IPS-15b (cell line): ENCODE data around the gene ZBED3.
A peak's percentile ranks its signal among the peaks of the same experiment; 100 is the strongest.
"Not testable (repeated sequence)": the region's sequence is repeated elsewhere in the genome, so short reads cannot be mapped to it uniquely, and the experiment has no call there.

Source experiments
- H3K27me3 ChIP-seq: one replicate; pipeline ENCODE4 v1.6.1; 2013; ENCODE audit warnings: low read length; ENCODE audit not compliant: control insufficient read depth, insufficient read depth
- H3K36me3 ChIP-seq: one replicate; pipeline ENCODE4 v1.6.1; 2013; ENCODE audit warnings: low read length; ENCODE audit not compliant: control insufficient read depth, insufficient read depth
- H3K4me1 ChIP-seq: one replicate; pipeline ENCODE4 v1.6.1; 2013; ENCODE audit warnings: mild to moderate bottlenecking, low read length; ENCODE audit not compliant: control insufficient read depth, insufficient read depth
- H3K4me3 ChIP-seq: one replicate; pipeline ENCODE4 v1.5.1; 2013; ENCODE audit warnings: low read depth, low read length
- H3K9ac ChIP-seq: one replicate; pipeline ENCODE4 v1.6.1; 2013; ENCODE audit warnings: low read depth, mild to moderate bottlenecking, low read length
- H3K9me3 ChIP-seq: one replicate; pipeline ENCODE4 v1.6.1; 2013; ENCODE audit warnings: mild to moderate bottlenecking, low read length; ENCODE audit not compliant: control insufficient read depth, insufficient read depth

The ZBED3 gene

GRCh38 chr5:77086689-77087483 is at the start of gene ZBED3:
Gene ZBED3 (minus strand): TSS chr5:77087285. CDS start chr5:77077878, 9,407 bp downstream.
- peak within 1 kb of the TSS; percentile 97 for H3K9ac ChIP-seq
- no peaks in the 10 kb centered on the region for H3K36me3 ChIP-seq
- no peaks in the 10 kb centered on the region for H3K9me3 ChIP-seq
- H3K4me1 ChIP-seq = peaks cover 12% of the 10 kb centered on the region
- H3K4me3 ChIP-seq = peak within 1 kb of the TSS; percentile 89
- no peaks in the 10 kb centered on the region for H3K27me3 ChIP-seq

GRCh38 chr5:77133061-77133758 is 46.1 kb upstream of the ZBED3 start:
- no peaks in the 10 kb centered on the region for H3K27me3 ChIP-seq
- no peaks in the 10 kb centered on the region for H3K36me3 ChIP-seq
- H3K9ac ChIP-seq = no peak overlapping the region

GRCh38 chr5:77131361-77131760 is 44.3 kb upstream of the ZBED3 start:
- Histone ChIP-seq H3K27me3 (no peaks in the 10 kb centered on the region), H3K9ac (no peak overlapping the region), H3K4me1 (no peaks in the 10 kb centered on the region), H3K9me3 (no peaks in the 10 kb centered on the region), H3K36me3 (no peaks in the 10 kb centered on the region), H3K4me3 (no peak overlapping the region)

More at GRCh38 chr5:77133061-77133758, 46.1 kb upstream of the ZBED3 start:
- no peak overlapping the region for H3K4me3 ChIP-seq
- H3K4me1 ChIP-seq = no peaks in the 10 kb centered on the region
- no peaks in the 10 kb centered on the region for H3K9me3 ChIP-seq

- Histone ChIP-seq H3K4me3 (no peak overlapping the region), H3K4me1 (no peaks in the 10 kb centered on the region), H3K9me3 (no peaks in the 10 kb centered on the region), H3K27me3 (no peaks in the 10 kb centered on the region), H3K9ac (no peak overlapping the region), H3K36me3 (no peaks in the 10 kb centered on the region)
These were observed 42.4 kb upstream of the ZBED3 start for GRCh38 chr5:77129391-77129990.

- Histone ChIP-seq H3K36me3 (no peaks in the 10 kb centered on the region), H3K27me3 (no peaks in the 10 kb centered on the region), H3K4me1 (no peaks in the 10 kb centered on the region), H3K9ac (no peak overlapping the region), H3K4me3 (no peak overlapping the region), H3K9me3 (no peaks in the 10 kb centered on the region)
These were observed 41.5 kb upstream of the ZBED3 start for GRCh38 chr5:77128411-77129061.

GRCh38 chr5:77123057-77123456 is 36.0 kb upstream of the ZBED3 start:
- Histone ChIP-seq H3K27me3 (no peaks in the 10 kb centered on the region), H3K36me3 (no peaks in the 10 kb centered on the region), H3K9me3 (no peaks in the 10 kb centered on the region), H3K9ac (no peak overlapping the region), H3K4me1 (no peaks in the 10 kb centered on the region), H3K4me3 (no peak overlapping the region)

GRCh38 chr5:77120706-77121105 is 33.6 kb upstream of the ZBED3 start:
- Histone ChIP-seq H3K4me1 (no peaks in the 10 kb centered on the region), H3K9ac (no peak overlapping the region), H3K9me3 (no peaks in the 10 kb centered on the region), H3K36me3 (no peaks in the 10 kb centered on the region), H3K4me3 (no peak overlapping the region), H3K27me3 (no peaks in the 10 kb centered on the region)

GRCh38 chr5:77120086-77120485 is 33.0 kb upstream of the ZBED3 start:
- no peak overlapping the region for H3K4me3 ChIP-seq
- H3K9me3 ChIP-seq = no peaks in the 10 kb centered on the region
- no peaks in the 10 kb centered on the region for H3K4me1 ChIP-seq
- H3K9ac ChIP-seq = no peak overlapping the region
- H3K36me3 ChIP-seq = no peaks in the 10 kb centered on the region
- no peaks in the 10 kb centered on the region for H3K27me3 ChIP-seq

- Histone ChIP-seq H3K36me3 (no peaks in the 10 kb centered on the region), H3K4me1 (no peaks in the 10 kb centered on the region), H3K4me3 (no peak overlapping the region), H3K9me3 (no peaks in the 10 kb centered on the region), H3K9ac (no peak overlapping the region), H3K27me3 (no peaks in the 10 kb centered on the region)
These were observed 30.1 kb upstream of the ZBED3 start for GRCh38 chr5:77117161-77117560.

GRCh38 chr5:77107035-77107434 is 19.9 kb upstream of the ZBED3 start:
- H3K9me3 ChIP-seq, H3K36me3 ChIP-seq, H3K4me3 ChIP-seq, H3K27me3 ChIP-seq, H3K4me1 ChIP-seq, H3K9ac ChIP-seq: not testable (repeated sequence)

GRCh38 chr5:77104813-77105212 is 17.7 kb upstream of the ZBED3 start:
- Histone ChIP-seq H3K9me3 (no peaks in the 10 kb centered on the region), H3K4me3 (no peak overlapping the region), H3K4me1 (no peaks in the 10 kb centered on the region), H3K27me3 (no peaks in the 10 kb centered on the region), H3K36me3 (no peaks in the 10 kb centered on the region), H3K9ac (no peak overlapping the region)
